Urinary bladder (tissue), 4 donors: ENCODE measurements around the gene PTBP3. TPM values are rescaled to one million over a fixed set of nuclear protein-coding genes. Genes with fewer than 3 reads are reported as not detected.
A peak's percentile ranks its signal among the peaks of the same experiment; 100 is the strongest.
"Not testable (repeated sequence)": the region's sequence is repeated elsewhere in the genome, so short reads cannot be mapped to it uniquely, and the experiment has no call there.

Experiments
- DNase-seq: peaks from one replicate; pipeline ENCODE4 v3.0.0-alpha.2; 2015; ENCODE audit errors: extremely low spot score
- H3K27ac ChIP-seq: one replicate; pipeline ENCODE4 v1.5.1; 2013; ENCODE audit warnings: low read depth, mild to moderate bottlenecking, moderate library complexity
- H3K36me3 ChIP-seq: one replicate; pipeline ENCODE4 v1.6.1; 2013; ENCODE audit warnings: mild to moderate bottlenecking, moderate library complexity; ENCODE audit not compliant: insufficient read depth
- H3K4me1 ChIP-seq: one replicate; pipeline ENCODE4 v1.6.1; 2013; ENCODE audit warnings: mild to moderate bottlenecking, moderate library complexity; ENCODE audit not compliant: insufficient read depth
- H3K4me3 ChIP-seq: one replicate; pipeline ENCODE4 v1.5.1; 2013; ENCODE audit warnings: low read depth, low read length
- WGBS: extraction: QIAGEN DNeasy Blood & Tissue Kit; methylation state at CpG from one replicate; pipeline ENCODE4 v1.1.7; 2013; 5-methylcytosine and 5-hydroxymethylcytosine counted together
- polyA plus RNA-seq: library from polyadenylated mRNA; stranded (reverse); fragments of 200-250 nt; gene quantifications from one replicate; pipeline ENCODE4 v1.2.3, GENCODE V29; 2013
- total RNA-seq: library from RNA; depleted of rRNA; stranded (reverse); fragments of >200 nt; gene quantifications from one replicate; pipeline ENCODE4 v1.2.3, GENCODE V29; 2014
- donor health status: healthy with polysubstance abuse.
- donor health status: healthy.

PTBP3 gene
- total and polyA plus RNA-seq, 2 donors: 12.0 to 59.9 TPM

GRCh38 chr9:112371060-112371459 lies 37.6 kb upstream of the PTBP3 start:
- 0% methylated on average over 1 of the region's 1 CpG for WGBS
- Histone ChIP-seq H3K27ac (no peak overlapping the region), H3K36me3 (peaks cover 5% of the 10 kb centered on the region), H3K4me3 (no peak overlapping the region), H3K4me1 (no peaks in the 10 kb centered on the region)
- no peak for DNase-seq

DNA sequence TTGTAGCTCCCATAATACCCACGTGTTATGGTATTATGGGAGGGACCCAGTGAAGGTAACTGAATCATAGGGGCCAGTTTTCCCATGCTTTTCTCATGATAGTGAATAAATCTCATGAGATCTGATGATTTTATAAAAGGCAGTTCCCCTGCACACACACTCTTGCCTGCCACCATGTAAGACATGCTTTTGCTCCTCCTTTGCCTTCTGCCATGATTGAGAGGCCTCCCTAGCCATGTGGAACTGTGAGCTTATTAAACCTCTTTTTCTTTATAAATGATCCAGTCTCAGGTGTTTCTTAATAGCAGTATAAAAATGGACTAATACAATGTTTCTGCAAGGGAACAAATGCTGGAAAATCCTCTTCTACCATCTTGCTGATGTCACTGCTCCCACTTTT lies 36.4 kb upstream of the PTBP3 start:
- Histone ChIP-seq H3K4me3 (no peak overlapping the region), H3K36me3 (peaks cover 5% of the 10 kb centered on the region), H3K27ac (no peak overlapping the region), H3K4me1 (no peaks in the 10 kb centered on the region)
- 91% methylated on average over 1 of the region's 1 CpG for WGBS
- DNase-seq: no peak

- DNase-seq: no peak
- Histone ChIP-seq H3K27ac (no peak overlapping the region), H3K4me3 (no peak overlapping the region), H3K4me1 (no peaks in the 10 kb centered on the region), H3K36me3 (peaks cover 2% of the 10 kb centered on the region)
Measured at GRCh38 chr9:112367465-112367864, 34.0 kb upstream of the PTBP3 start.

GRCh38 chr9:112366591-112366990 lies 33.2 kb upstream of the PTBP3 start:
- Histone ChIP-seq H3K36me3 (peaks cover 2% of the 10 kb centered on the region), H3K4me3 (no peak overlapping the region), H3K27ac (no peak overlapping the region), H3K4me1 (no peaks in the 10 kb centered on the region)
- no peak for DNase-seq
- 78% methylated on average over 3 of the region's 3 CpGs for WGBS

DNA sequence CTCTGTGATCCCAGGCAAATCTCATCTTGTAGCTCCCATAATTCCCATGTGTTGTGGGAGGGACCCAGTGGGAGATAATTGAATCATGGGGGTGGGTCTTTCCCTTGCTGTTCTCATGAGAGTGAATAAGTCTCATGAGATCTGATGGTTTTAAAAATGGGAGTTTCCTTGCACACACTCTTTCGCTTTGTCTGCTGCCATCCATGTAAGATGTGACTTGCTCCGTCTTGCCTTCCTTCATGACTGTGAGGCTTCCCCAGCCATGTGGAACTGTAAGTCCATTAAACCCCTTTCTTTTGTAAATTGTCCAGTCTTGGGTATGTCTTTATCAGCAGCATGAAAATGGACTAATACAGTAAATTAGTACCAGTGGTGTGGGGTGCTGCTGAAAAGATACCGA lies 31.8 kb upstream of the PTBP3 start:
- H3K27ac ChIP-seq, H3K4me3 ChIP-seq, H3K36me3 ChIP-seq, DNase-seq, H3K4me1 ChIP-seq: not testable (repeated sequence)
- WGBS: 98% methylated on average over 3 of the region's 3 CpGs

GRCh38 chr9:112364761-112365160 lies 31.3 kb upstream of the PTBP3 start:
- no peak overlapping the region for H3K27ac ChIP-seq
- no peaks in the 10 kb centered on the region for H3K36me3 ChIP-seq
- WGBS: 46% methylated on average over 3 of the region's 3 CpGs
- H3K4me1 ChIP-seq: no peaks in the 10 kb centered on the region
- no peak overlapping the region for H3K4me3 ChIP-seq
- DNase-seq: no peak

DNA sequence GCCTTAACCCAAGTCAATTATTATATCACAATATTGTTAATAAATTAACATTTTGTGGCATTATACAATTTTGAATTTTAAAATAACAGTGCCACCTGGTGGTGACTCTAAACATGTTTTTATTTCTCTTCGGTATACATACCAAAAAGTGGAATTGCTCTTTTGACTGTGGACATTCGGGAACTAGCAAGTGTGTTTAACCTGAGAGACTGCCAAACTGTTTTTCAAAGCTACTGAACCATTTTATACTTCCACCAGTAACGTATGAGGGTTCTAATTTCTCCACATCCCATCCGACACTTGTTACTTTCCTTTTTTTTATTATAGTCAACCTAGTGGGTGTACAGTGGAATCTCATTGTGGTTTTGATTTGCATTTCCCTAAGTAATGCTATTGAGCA lies 28.2 kb upstream of the PTBP3 start:
- Histone ChIP-seq H3K4me3 (no peak overlapping the region), H3K4me1 (no peaks in the 10 kb centered on the region), H3K27ac (no peak overlapping the region), H3K36me3 (peaks cover 2% of the 10 kb centered on the region)
- no peak for DNase-seq
- WGBS: 18% methylated on average over 4 of the region's 4 CpGs

DNA sequence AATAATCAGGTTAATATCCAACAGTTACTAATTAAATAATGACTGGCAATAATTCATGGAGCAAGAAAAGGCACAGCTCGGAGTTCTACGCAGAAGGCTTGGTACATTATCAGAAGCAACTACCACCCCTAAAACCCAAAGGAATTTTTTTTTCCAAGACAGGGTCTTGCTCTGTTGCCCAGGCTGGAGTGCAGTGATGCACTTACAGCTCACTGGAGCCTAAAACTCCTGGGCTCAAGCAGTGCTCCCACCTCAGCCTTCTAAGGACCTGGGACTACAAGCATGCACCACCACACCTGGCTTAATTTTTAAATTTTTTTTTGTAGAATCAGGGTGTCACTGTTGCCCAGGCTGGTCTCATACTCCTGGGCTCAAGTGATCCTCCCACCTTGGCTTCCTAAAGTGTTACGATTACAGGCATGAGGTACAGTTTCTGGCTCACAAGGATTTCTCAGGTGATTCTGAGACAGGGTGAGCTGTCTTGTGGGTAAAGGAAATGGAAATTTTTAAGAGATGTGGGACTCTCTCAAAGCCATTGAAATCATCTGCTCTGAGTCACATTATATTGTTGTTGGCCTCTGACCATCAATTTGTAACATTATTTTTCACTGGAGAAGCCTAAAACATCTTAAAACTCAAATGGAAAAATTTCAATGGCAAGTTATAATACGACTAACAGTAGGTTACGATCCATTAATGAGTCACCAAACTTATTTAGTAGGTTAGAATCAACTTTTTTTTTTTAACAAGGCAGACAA lies 26.8 kb upstream of the PTBP3 start:
- Histone ChIP-seq H3K36me3 (peaks cover 2% of the 10 kb centered on the region), H3K27ac (no peak overlapping the region), H3K4me1 (no peaks in the 10 kb centered on the region), H3K4me3 (no peak overlapping the region)
- 89% methylated on average over 5 of the region's 5 CpGs for WGBS
- no peak for DNase-seq

- Histone ChIP-seq H3K27ac (no peak overlapping the region), H3K36me3 (peaks cover 2% of the 10 kb centered on the region), H3K4me1 (no peaks in the 10 kb centered on the region), H3K4me3 (no peak overlapping the region)
- WGBS: 56% methylated on average over 8 of the region's 8 CpGs
- no peak for DNase-seq
Measured at GRCh38 chr9:112355427-112355897, 22.0 kb upstream of the PTBP3 start.

DNA sequence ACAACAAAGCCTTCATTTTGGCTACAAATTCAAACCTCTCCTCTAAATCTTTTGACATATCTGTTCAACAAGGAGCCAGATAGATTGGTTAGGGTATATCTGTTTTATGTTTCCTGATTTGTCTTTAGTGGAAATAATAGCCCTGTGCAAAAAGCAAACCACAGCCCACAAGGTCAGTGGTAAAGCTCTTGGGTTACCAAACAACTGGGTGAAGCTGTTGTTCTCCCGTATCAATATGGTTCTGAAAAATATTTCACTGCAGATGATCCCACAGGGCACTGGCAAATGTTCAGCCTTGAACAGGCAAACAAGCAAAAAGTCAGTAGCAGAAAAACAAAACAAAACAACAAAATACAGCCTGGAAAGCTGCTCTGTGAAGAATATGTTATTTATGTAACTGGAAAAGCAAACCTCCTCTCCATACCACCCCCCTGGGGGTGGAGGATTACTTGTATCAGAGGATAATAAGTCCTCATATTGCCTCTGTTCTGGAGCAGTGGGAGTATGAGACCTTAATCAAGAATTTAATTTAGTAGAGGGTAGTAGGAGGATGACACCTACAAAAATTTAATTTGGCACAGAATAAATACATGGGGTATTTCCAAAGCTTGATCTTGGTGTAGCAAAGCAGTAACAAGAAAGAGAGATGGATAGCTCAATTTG lies 20.8 kb upstream of the PTBP3 start:
- no peaks in the 10 kb centered on the region for H3K4me1 ChIP-seq
- no peak overlapping the region for H3K4me3 ChIP-seq
- H3K27ac ChIP-seq: no peak overlapping the region
- 70% methylated on average over 1 of the region's 1 CpG for WGBS
- peaks cover 2% of the 10 kb centered on the region for H3K36me3 ChIP-seq
- DNase-seq: no peak

GRCh38 chr9:112352209-112352608 lies 18.8 kb upstream of the PTBP3 start:
- Histone ChIP-seq H3K4me1 (no peaks in the 10 kb centered on the region), H3K36me3 (peaks cover under 1% of the 10 kb centered on the region), H3K27ac (no peak overlapping the region), H3K4me3 (no peak overlapping the region)
- 67% methylated on average over 3 of the region's 3 CpGs for WGBS
- no peak for DNase-seq

DNA sequence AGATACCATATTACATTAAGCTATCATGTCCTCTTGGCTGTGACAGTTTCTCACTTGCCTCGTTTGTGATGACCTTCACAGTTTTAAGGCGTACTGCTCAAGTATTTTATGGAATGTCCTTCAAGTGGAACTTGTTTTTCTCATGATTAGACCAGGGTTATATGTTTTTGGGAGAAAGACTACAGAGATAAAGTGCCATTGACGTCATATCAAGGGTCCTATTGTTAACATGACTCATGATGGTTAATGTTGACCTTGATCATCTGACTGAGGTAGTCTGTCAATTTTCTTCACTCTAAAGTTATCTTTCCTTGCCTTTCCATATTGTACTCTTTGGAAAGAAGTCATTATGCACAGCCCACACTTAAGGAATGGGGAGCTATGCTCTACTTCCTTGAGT lies 17.8 kb upstream of the PTBP3 start:
- no peak for DNase-seq
- Histone ChIP-seq H3K27ac (no peak overlapping the region), H3K4me1 (no peaks in the 10 kb centered on the region), H3K4me3 (no peak overlapping the region), H3K36me3 (no peaks in the 10 kb centered on the region)
- 75% methylated on average over 3 of the region's 3 CpGs for WGBS

DNA sequence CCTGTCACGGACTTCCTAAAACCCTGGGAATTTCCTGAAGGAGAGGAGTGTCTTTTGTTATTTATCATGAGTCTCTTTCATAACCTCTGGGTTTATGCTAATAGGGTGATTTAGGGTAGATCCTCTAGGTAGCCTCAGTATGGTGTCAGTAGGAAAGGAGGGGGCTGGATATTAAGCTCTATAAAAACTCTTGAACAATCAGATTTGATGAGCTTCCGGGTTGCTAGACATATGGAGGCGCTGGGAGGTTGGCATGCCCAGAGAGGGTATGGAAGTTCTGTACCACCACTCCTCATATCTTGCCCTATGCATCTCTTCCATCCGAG lies 15.6 kb upstream of the PTBP3 start:
- no peaks in the 10 kb centered on the region for H3K36me3 ChIP-seq
- H3K4me1 ChIP-seq: no peaks in the 10 kb centered on the region
- 58% methylated on average over 4 of the region's 4 CpGs for WGBS
- H3K4me3 ChIP-seq: no peak overlapping the region
- H3K27ac ChIP-seq: no peak overlapping the region
- no peak for DNase-seq

- Histone ChIP-seq H3K27ac (no peak overlapping the region), H3K36me3 (no peaks in the 10 kb centered on the region), H3K4me3 (peak overlapping the region; percentile 28), H3K4me1 (no peaks in the 10 kb centered on the region)
- peak; percentile 52 for DNase-seq
- 31% methylated on average over 19 of the region's 19 CpGs for WGBS
Measured at GRCh38 chr9:112348257-112349007, 15.0 kb upstream of the PTBP3 start.
